HL-60 (cell line): ENCODE measurements around the gene ARIH2.
"Not testable (repeated sequence)": the region's sequence is repeated elsewhere in the genome, so short reads cannot be mapped to it uniquely, and the experiment has no call there.

Experiments
- DNase-seq, 2 experiments: peaks; one replicate each; pipeline ENCODE4 v3.0.0-alpha.2; 2010 to 2020; ENCODE audit warnings: low read depth in 1 of 2, low spot score in 1 of 2
- H3K27ac ChIP-seq: fragments of 250-450 bp; sonication (Bioruptor Pico); replicated peaks from 2 replicates; pipeline ENCODE4 v1.5.1; 2020; ENCODE audit warnings: mild to moderate bottlenecking, moderate library complexity
- H3K27me3 ChIP-seq: fragments of 250-450 bp; sonication (Bioruptor Pico); 2 replicates; pipeline ENCODE4 v1.5.1; 2021; ENCODE audit warnings: mild to moderate bottlenecking, moderate library complexity; ENCODE audit not compliant: insufficient read depth, poor library complexity, severe bottlenecking
- H3K4me3 ChIP-seq: replicated peaks from 2 replicates; pipeline ENCODE4 v1.5.1; 2011; ENCODE audit warnings: mild to moderate bottlenecking, control low read depth, low read length; ENCODE audit not compliant: insufficient read depth
- CTCF ChIP-seq: IDR thresholded peaks from one replicate; pipeline ENCODE4 v1.5.1; 2011; ENCODE audit warnings: low read length, control low read depth, inconsistent platforms; ENCODE audit not compliant: insufficient read depth
- GABPA ChIP-seq: IDR thresholded peaks from 2 replicates; pipeline ENCODE4 v1.6.1; 2012; ENCODE audit warnings: low read depth
- POLR2AphosphoS5 ChIP-seq: IDR thresholded peaks from 2 replicates; pipeline ENCODE4 v1.6.1; 2012; ENCODE audit warnings: low read depth
- REST ChIP-seq: IDR thresholded peaks from 2 replicates; pipeline ENCODE4 v1.6.1; 2012; ENCODE audit warnings: low read depth; ENCODE audit not compliant: insufficient replicate concordance
- SPI1 ChIP-seq: IDR thresholded peaks from 2 replicates; pipeline ENCODE4 v1.6.1; 2012; ENCODE audit warnings: low read depth, mild to moderate bottlenecking, borderline replicate concordance

ARIH2 gene

GRCh38 chr3:48899273-48899672 is 19.4 kb upstream of the ARIH2 start:
- H3K27ac ChIP-seq = peak overlapping the region; percentile 67
- no peaks in the 10 kb centered on the region for H3K27me3 ChIP-seq
- peak in 1 of 2 experiments; percentile 8 for DNase-seq
- TF ChIP-seq POLR2AphosphoS5 (no peak), CTCF (no peak), SPI1 (no peak), GABPA (no peak), REST (no peak)
- H3K4me3 ChIP-seq = no peak overlapping the region; the same call in 1 of the 2 replicates

GRCh38 chr3:48907026-48907425 is 11.6 kb upstream of the ARIH2 start:
- H3K4me3 ChIP-seq, H3K27ac ChIP-seq, H3K27me3 ChIP-seq, DNase-seq: not testable (repeated sequence)

- TF ChIP-seq POLR2AphosphoS5 = no peak
- TF ChIP-seq SPI1 = no peak
- no peak for TF ChIP-seq GABPA
- no peak for TF ChIP-seq REST
- no peak for TF ChIP-seq CTCF
- no peak for DNase-seq
- Histone ChIP-seq H3K27me3 (no peaks in the 10 kb centered on the region), H3K4me3 (no peak overlapping the region), H3K27ac (no peak overlapping the region)
Measured at GRCh38 chr3:48915296-48915695, 3.3 kb upstream of the ARIH2 start.

GRCh38 chr3:48919215-48920138 is 835 bp downstream of the ARIH2 start:
- Histone ChIP-seq H3K27ac (peak overlapping the region; percentile 91), H3K4me3 (peak overlapping the region; percentile 85), H3K27me3 (no peaks in the 10 kb centered on the region)
- TF ChIP-seq GABPA (no peak), POLR2AphosphoS5 (peak; percentile 19; the same call in 1 of the 2 replicates)
- DNase-seq = peak; percentile 52 to 54
